Fibroblast of skin of right quadriceps (primary cell): ENCODE data around the gene PRAMEF1.
"Not testable (repeated sequence)": the region's sequence is repeated elsewhere in the genome, so short reads cannot be mapped to it uniquely, and the experiment has no call there.

ENCODE experiments used
- DNase-seq: peaks from one replicate; pipeline ENCODE4 v3.0.0-alpha.2; 2013

Gene PRAMEF1

GRCh38 chr1:12791097-12791496 lies at the start of gene PRAMEF1:
PRAMEF1 (plus strand) TSS chr1:12791397; CDS start chr1:12793228, 1,831 bp downstream.
- DNase-seq = not testable (repeated sequence)

- DNase-seq = no peak
Observed at GRCh38 chr1:12741946-12742345, 49.3 kb upstream of the PRAMEF1 start.

- peak; percentile 39 for DNase-seq
Observed at GRCh38 chr1:12745126-12745991, 45.8 kb upstream of the PRAMEF1 start.

- peak; percentile 4 for DNase-seq
Observed at GRCh38 chr1:12745992-12746323, 45.2 kb upstream of the PRAMEF1 start, which contains the start of gene CFAP107. CFAP107 (plus strand) TSS chr1:12746200; CDS start chr1:12746431, 231 bp downstream.

- DNase-seq = no peak
Observed at GRCh38 chr1:12748778-12749355, 42.3 kb upstream of the PRAMEF1 start.

- DNase-seq = no peak
Observed at GRCh38 chr1:12754738-12755137, 36.5 kb upstream of the PRAMEF1 start.

- no peak for DNase-seq
Observed at GRCh38 chr1:12756273-12756672, 34.9 kb upstream of the PRAMEF1 start.

- no peak for DNase-seq
Observed at GRCh38 chr1:12756768-12757413, 34.3 kb upstream of the PRAMEF1 start.

GRCh38 chr1:12757836-12758235 lies 33.4 kb upstream of the PRAMEF1 start:
- no peak for DNase-seq

GRCh38 chr1:12760256-12760795 lies 30.9 kb upstream of the PRAMEF1 start:
- DNase-seq = no peak

GRCh38 chr1:12761781-12762180 lies 29.4 kb upstream of the PRAMEF1 start:
- DNase-seq = no peak

- no peak for DNase-seq
Observed at GRCh38 chr1:12762766-12763165, 28.4 kb upstream of the PRAMEF1 start.

- DNase-seq = no peak
Observed at GRCh38 chr1:12763479-12763878, 27.7 kb upstream of the PRAMEF1 start.

GRCh38 chr1:12764016-12764415 lies 27.2 kb upstream of the PRAMEF1 start:
- no peak for DNase-seq

GRCh38 chr1:12769031-12769430 lies 22.2 kb upstream of the PRAMEF1 start:
- DNase-seq = no peak

GRCh38 chr1:12769976-12770505 lies 21.2 kb upstream of the PRAMEF1 start:
- no peak for DNase-seq

- DNase-seq = no peak
Observed at GRCh38 chr1:12770620-12771019, 20.6 kb upstream of the PRAMEF1 start.

GRCh38 chr1:12771186-12771585 lies 20.0 kb upstream of the PRAMEF1 start:
- DNase-seq = no peak

GRCh38 chr1:12772520-12772919 lies 18.7 kb upstream of the PRAMEF1 start:
- no peak for DNase-seq

- no peak for DNase-seq
Observed at GRCh38 chr1:12773438-12773837, 17.8 kb upstream of the PRAMEF1 start, which contains the start of gene PRAMEF12. PRAMEF12 (plus strand) TSS chr1:12773738; CDS start chr1:12774868, 1,130 bp downstream.

- DNase-seq = no peak
Observed at GRCh38 chr1:12774801-12775345, 16.3 kb upstream of the PRAMEF1 start.

- DNase-seq = no peak
Observed at GRCh38 chr1:12775443-12775842, 15.8 kb upstream of the PRAMEF1 start.
